ENCODE data around the gene ACSL1. TPM values are rescaled to one million over a fixed set of nuclear protein-coding genes. Genes with fewer than 3 reads are reported as not detected.

Gene ACSL1
- total and polyA plus RNA-seq, 2 of the 8 experiments (the other 6 are each of a cell fraction or from before 2014, with no cell fraction given) = 2.3 to 8.7 TPM

GRCh38 chr4:184744236-184744635 lies 81.5 kb downstream of the ACSL1 start:
- Histone ChIP-seq H2BK20ac (ENCODE audit: low read length) (no peak overlapping the region), H3K9ac (replicated peaks in 1 of 4; ENCODE audit: extremely low read depth in 1 of 4, low read depth in 3 of 4, low read length in 3 of 4) (no peak overlapping the region), H3K23me2 (ENCODE audit: low read depth, low read length) (no peaks in the 10 kb centered on the region), H2AFZ (ENCODE audit: low read length) (no peak overlapping the region), H3K23ac (ENCODE audit: insufficient read length) (no peak overlapping the region), H3K4me1 (replicated peaks in 1 of 4; ENCODE audit: control insufficient read depth in 3 of 4, insufficient read depth in 4 of 4, low read length in 3 of 4) (peaks cover 5 to 21% (median 13%) of the 10 kb centered on the region in 4 experiments), H3K9me3 (ENCODE audit: insufficient read depth in 2 of 2, low read depth in 1 of 2, low read length in 1 of 2) (peaks cover 16% of the 10 kb centered on the region in 2 experiments), H3K4me2 (ENCODE audit: insufficient read depth in 1 of 2, low read depth in 2 of 2, low read length in 2 of 2) (no peak overlapping the region), H2BK15ac (ENCODE audit: low read length) (peak overlapping the region; percentile 72; the same call in 1 of the 2 replicates), H2BK5ac (ENCODE audit: low read depth, low read length) (no peak overlapping the region), H3K4ac (replicated peaks; ENCODE audit: insufficient read length, low read depth, low read length) (no peak overlapping the region), H3K18ac (ENCODE audit: extremely low read depth, low read length) (no peak overlapping the region), H2BK12ac (ENCODE audit: low read depth, low read length) (no peak overlapping the region), H3K79me1 (ENCODE audit: low read depth, low read length) (no peaks in the 10 kb centered on the region), H4K20me1 (replicated peaks in 1 of 2; ENCODE audit: control insufficient read depth in 1 of 2, insufficient read depth in 2 of 2, low read length in 2 of 2) (no peaks in the 10 kb centered on the region), H2AK5ac (ENCODE audit: low read depth, low read length) (no peak overlapping the region), H3K27ac (ENCODE audit: low read depth, low read length) (no peak overlapping the region), H3K14ac (ENCODE audit: insufficient read length) (no peak overlapping the region), H4K91ac (replicated peaks; ENCODE audit: insufficient read length, low read length) (no peak overlapping the region), H4K5ac (ENCODE audit: insufficient read length, low read depth, low read length) (no peak overlapping the region), H2BK120ac (replicated peaks; ENCODE audit: low read depth, low read length) (no peak overlapping the region), H3K4me3 (ENCODE audit: extremely low read depth in 1 of 4, insufficient read depth in 2 of 4, low read depth in 3 of 4, low read length in 4 of 4) (no peak overlapping the region), H3K27me3 (replicated peaks in 1 of 4; ENCODE audit: control insufficient read depth in 3 of 4, extremely low read depth in 1 of 4, insufficient read depth in 3 of 4, low read length in 3 of 4) (no peaks in the 10 kb centered on the region), H3K79me2 (ENCODE audit: control insufficient read depth in 1 of 2, insufficient read depth in 2 of 2, low read length in 2 of 2) (no peaks in the 10 kb centered on the region), H4K8ac (ENCODE audit: extremely low read depth, insufficient read depth, low read length) (no peak overlapping the region), H3K56ac (replicated peaks; ENCODE audit: insufficient read length, low read depth, low read length) (no peak overlapping the region), H3K36me3 (ENCODE audit: control insufficient read depth in 2 of 4, insufficient read depth in 4 of 4, low read length in 3 of 4) (peaks cover 0 to 6% (median 0%) of the 10 kb centered on the region in 4 experiments; a peak in 1 of 8 replicates)
- WGBS, 2 experiments (ENCODE audit: extremely low coverage in 1 of 2, insufficient coverage in 1 of 2, insufficient read length in 1 of 2, insufficient replicate concordance in 2 of 2, low coverage in 1 of 2, low lambda C conversion rate in 2 of 2, missing lambda C conversion rate in 1 of 2) = 89% methylated on average over 10 of the region's 10 CpGs; no CpG with 5 or more reads in 1 of the 2 experiments
- ChIA-PET POLR2A (ENCODE audit: partially characterized antibody) (no interaction called here), CTCF (ENCODE audit: partially characterized antibody) (interaction anchor here (0.7 to 1.0 kb wide), 2 partner anchors 13 to 21 kb away, joined by 3 to 4 read pairs; no protein-coding TSS in a partner anchor)
- DNase-seq (ENCODE audit: low read depth in 1 of 2, low spot score in 2 of 2) = no peak
- no peak for FAIRE-seq
- TF ChIP-seq CEBPB (IDR thresholded peaks at IDR 0.05; ENCODE audit: low read depth, low read length) (no peak), CHD2 (IDR thresholded peaks at IDR 0.05; ENCODE audit: low read length) (no peak), CTCF (IDR thresholded peaks at IDR 0.05; ENCODE audit: control extremely low read depth in 1 of 3, insufficient read depth in 1 of 3, low read depth in 1 of 3, low read length in 3 of 3) (no peak), RBBP5 (IDR thresholded peaks at IDR 0.05; ENCODE audit: borderline replicate concordance, low read depth, low read length) (no peak), BACH1 (IDR thresholded peaks at IDR 0.05; ENCODE audit: low read length) (no peak), EP300 (IDR thresholded peaks at IDR 0.05; ENCODE audit: borderline replicate concordance in 1 of 2, low read depth in 2 of 2, low read length in 2 of 2) (no peak), TCF12 (IDR thresholded peaks at IDR 0.05; ENCODE audit: low read depth, low read length) (no peak), BRCA1 (IDR thresholded peaks at IDR 0.05; ENCODE audit: low read depth, low read length) (no peak), ASH2L (IDR thresholded peaks at IDR 0.05; ENCODE audit: low read length) (no peak), SIRT6 (IDR thresholded peaks at IDR 0.05; ENCODE audit: low read length) (no peak), EGR1 (IDR thresholded peaks at IDR 0.05; ENCODE audit: borderline replicate concordance, low read depth, low read length) (no peak), RNF2 (IDR thresholded peaks at IDR 0.05; ENCODE audit: borderline replicate concordance, low read depth, low read length, missing control alignments, poor library complexity, severe bottlenecking) (no peak)

Measured in H1 (cell line).